Measurements from ENCODE around the gene DAPK2.
A peak's percentile ranks its signal among the peaks of the same experiment; 100 is the strongest.

DAPK2 gene

DNA sequence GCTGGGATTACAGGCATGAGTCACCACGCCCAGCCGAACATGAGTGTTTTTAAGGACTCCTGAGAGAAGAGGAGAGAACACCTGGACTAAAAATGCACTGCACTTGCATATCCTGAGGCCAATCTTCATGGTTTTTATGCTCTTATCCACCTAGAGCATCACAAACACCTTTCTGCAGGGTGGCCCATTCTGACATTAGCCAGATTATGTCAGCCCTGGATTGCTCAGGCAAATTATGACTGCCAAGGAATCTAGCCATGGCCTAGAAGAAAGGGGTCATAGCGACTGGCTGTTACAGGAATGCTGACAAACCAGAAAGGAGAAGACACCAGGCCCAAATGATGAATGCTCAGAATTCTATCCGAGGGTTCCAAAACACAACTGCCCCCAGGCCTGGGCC is 171.7 kb downstream of the DAPK2 start:
- DNase-seq (ENCODE audit: low read depth) = no peak
- H3K4me3 ChIP-seq (ENCODE audit: low read depth, low read length) = no peak overlapping the region
- TF ChIP-seq, protein P1, sequence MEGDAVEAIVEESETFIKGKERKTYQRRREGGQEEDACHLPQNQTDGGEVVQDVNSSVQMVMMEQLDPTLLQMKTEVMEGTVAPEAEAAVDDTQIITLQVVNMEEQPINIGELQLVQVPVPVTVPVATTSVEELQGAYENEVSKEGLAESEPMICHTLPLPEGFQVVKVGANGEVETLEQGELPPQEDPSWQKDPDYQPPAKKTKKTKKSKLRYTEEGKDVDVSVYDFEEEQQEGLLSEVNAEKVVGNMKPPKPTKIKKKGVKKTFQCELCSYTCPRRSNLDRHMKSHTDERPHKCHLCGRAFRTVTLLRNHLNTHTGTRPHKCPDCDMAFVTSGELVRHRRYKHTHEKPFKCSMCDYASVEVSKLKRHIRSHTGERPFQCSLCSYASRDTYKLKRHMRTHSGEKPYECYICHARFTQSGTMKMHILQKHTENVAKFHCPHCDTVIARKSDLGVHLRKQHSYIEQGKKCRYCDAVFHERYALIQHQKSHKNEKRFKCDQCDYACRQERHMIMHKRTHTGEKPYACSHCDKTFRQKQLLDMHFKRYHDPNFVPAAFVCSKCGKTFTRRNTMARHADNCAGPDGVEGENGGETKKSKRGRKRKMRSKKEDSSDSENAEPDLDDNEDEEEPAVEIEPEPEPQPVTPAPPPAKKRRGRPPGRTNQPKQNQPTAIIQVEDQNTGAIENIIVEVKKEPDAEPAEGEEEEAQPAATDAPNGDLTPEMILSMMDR (conservative IDR thresholded peaks at IDR 0.05; ENCODE audit: low read depth, low read length) = no peak

DNA sequence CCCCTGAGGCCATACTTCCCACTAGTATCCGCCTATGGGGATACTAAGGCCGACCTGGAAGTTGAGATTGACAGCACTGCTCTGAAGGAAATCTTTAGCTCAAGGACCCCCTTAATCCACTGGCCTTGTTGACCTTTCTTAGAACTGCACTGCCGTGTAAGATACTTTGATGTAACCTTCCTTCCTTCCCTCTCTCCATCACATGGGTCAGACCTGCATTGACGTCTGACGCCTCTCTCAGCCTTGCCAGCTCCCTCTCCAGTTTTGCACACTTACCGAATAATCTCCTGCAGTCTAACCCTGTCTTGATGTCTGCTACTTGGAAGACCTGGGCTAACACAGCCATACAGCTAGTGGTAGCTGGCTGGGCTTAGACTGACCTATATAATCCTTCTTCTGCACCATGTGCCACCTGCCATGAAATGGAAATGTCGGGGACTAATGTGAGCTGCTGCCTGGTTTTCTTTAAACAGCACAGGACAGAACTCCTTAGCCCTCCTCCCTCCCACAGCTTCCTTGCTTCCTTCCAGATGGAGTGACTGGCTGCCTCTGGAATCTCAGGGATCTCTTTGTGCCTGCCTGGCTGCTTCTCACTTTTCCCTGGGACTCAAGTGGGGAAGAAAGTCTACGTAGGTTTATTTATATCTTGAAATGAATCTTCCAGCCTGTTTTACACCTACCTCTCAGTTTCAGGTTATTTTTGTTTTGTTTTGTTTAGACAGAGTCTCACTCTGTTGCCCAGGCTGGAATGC is 173.3 kb downstream of the DAPK2 start:
- H3K4me3 ChIP-seq (ENCODE audit: low read depth, low read length) = no peak overlapping the region
- TF ChIP-seq, protein P1 (conservative IDR thresholded peaks at IDR 0.05; ENCODE audit: low read depth, low read length) = no peak
- DNase-seq (ENCODE audit: low read depth) = no peak

DNA sequence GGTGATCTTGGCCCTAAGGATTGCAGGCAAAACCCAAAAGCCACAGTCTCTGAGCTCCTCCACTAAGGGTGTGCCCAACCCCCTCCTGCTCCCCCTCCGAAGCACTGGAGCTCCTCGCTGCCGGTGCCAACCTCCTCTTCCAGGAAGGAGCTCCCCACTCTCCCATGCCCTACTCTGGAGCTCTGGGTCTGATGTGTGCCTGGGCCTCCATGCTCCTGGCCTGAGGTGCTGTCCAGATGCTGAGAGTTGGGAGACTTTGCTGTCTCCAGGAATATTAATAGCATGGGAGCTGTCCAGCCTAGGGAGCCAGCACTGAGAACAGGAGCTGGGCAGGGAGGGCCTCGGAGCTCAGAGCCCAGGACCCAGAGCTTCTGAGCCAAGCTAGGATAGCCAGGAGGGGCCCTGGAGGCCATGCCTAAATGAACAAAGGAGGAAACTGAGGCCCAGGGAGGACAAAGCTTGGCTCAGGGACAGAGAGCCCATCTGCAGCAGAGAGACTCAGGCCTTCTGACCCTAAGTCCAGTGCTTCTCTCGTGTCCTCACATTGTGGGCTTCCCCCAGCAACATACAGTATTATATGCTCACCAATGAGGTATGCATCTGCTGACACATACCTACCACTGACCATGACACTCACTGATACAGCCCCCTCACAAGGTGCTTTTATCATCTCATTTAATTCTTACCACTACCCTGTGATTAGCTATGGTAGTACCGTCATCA is 175.6 kb downstream of the DAPK2 start:
- peak; percentile 89 for DNase-seq (ENCODE audit: low read depth)
- H3K4me3 ChIP-seq (ENCODE audit: low read depth, low read length) = no peak overlapping the region
- TF ChIP-seq, protein P1 (conservative IDR thresholded peaks at IDR 0.05; ENCODE audit: low read depth, low read length) = no peak

DNA sequence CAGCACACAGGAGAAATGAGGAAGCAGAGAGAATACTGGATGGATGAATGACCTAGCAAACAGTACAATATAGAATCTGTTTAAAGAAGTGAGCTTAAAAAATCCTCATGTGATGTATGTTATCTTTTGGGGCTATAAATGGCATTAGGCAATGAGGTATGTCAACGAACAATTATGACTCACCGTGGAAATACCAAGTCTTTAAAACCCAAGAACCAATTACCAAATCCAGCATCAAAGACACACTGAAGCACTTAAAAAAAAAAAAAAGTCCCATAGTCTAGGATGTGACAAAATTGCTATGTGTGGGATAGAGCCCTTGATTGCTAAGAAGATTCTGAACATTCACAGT is 176.3 kb downstream of the DAPK2 start:
- TF ChIP-seq, protein P1 (conservative IDR thresholded peaks at IDR 0.05; ENCODE audit: low read depth, low read length) = no peak
- no peak for DNase-seq (ENCODE audit: low read depth)
- H3K4me3 ChIP-seq (ENCODE audit: low read depth, low read length) = no peak overlapping the region

DNA sequence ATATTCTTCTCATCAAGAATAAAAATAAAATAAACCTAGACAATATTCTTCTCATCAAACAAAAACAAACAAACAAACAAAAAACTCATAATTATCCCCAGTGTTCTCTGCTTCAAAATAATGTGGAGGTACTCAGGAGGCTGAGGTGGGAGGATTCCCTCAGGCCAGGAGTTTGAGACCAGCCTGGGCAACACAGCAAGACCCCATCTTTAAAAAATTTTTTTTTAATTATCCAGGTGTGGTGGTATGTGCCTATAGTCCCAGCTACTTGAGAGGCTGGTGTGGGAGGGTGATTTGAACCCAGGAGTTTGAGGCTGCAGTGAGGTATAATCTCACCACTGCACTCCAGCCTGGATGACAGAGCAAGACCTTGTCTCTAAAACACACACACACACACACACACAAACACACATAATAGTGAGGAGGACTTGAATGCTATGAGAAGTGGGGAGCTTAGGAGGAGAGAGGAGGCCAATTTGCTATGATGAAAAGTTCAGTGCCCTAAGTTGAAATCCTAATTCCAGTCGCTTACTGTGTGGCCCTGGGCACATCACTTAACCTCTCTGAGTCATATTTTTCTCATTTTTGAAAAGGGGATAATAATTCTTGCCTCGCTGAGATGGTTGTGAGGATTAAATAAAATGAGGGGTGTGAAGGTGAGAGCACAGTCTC is 176.8 kb downstream of the DAPK2 start:
- DNase-seq (ENCODE audit: low read depth) = no peak
- TF ChIP-seq, protein P1 (conservative IDR thresholded peaks at IDR 0.05; ENCODE audit: low read depth, low read length) = no peak
- H3K4me3 ChIP-seq (ENCODE audit: low read depth, low read length) = no peak overlapping the region

DNA sequence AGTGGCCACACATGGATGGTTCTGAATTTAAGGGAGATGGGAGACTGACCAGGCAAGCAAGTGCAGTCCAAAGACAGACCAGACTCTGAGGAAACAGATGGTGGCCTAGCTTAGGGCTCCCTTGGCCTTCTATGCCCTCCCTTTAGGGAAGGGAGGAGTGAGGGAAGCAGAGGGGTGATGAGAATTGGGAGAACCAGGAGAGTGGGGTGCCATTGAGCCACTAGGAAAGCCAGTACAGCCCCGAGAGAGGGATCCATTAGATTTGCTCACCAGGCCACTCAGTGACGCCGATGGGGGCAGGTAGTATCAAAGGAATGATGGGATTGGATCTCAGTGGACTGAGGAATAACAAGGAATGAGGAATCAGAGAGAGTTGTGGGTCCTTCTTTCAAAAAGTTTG is 182.1 kb downstream of the DAPK2 start:
- DNase-seq (ENCODE audit: low read depth) = no peak
- TF ChIP-seq, protein P1 (conservative IDR thresholded peaks at IDR 0.05; ENCODE audit: low read depth, low read length) = no peak
- H3K4me3 ChIP-seq (ENCODE audit: low read depth, low read length) = no peak overlapping the region
